A549 treated with CORT108297 at 1 μM for 4 hours (cell line): ENCODE measurements around the gene UCN2. TPM values are rescaled to one million over a fixed set of nuclear protein-coding genes. Genes with fewer than 3 reads are reported as not detected.

Source experiments
- total RNA-seq: library from RNA; stranded (reverse); fragments of 200-300 nt; extraction: Qiagen RNA extraction; gene quantifications from 5 replicates; pipeline ENCODE4 v1.2.3, GENCODE V29; 2022

UCN2 gene, protein sequence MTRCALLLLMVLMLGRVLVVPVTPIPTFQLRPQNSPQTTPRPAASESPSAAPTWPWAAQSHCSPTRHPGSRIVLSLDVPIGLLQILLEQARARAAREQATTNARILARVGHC
- 6.9 to 11.3 TPM (median 9.7 TPM) in 5 replicates for total RNA-seq

DNA sequence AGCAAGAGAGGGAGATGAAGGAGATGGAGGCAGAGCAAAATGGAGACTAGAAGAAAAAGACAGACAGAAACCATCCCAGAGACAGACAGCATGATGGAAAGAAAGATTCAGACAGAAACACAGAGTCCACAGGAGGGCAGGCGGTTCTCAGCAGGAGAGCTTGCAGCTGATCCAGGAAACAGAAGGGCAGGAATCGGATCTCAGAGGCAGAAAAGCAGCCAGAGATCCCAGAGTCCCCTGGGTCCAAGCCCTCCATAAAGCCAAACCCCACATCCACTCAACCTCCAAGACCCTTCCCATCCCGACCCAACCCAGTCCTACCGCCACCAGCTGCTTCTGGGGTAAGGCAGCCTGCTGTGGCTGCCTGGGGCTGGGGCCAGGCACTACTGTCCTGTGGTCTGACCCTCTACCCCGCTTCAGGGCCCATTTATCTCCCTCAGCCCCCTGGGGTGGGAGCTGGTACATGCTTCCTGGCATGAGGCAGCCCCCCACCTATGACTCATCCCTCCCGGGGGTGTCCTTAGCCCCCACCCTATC lies at the start of gene UCN2:
TSS of gene UCN2 (minus strand) at position 400 of the 537 bp plus-strand sequence. CDS start 657 bp downstream, outside the sequence.

DNA sequence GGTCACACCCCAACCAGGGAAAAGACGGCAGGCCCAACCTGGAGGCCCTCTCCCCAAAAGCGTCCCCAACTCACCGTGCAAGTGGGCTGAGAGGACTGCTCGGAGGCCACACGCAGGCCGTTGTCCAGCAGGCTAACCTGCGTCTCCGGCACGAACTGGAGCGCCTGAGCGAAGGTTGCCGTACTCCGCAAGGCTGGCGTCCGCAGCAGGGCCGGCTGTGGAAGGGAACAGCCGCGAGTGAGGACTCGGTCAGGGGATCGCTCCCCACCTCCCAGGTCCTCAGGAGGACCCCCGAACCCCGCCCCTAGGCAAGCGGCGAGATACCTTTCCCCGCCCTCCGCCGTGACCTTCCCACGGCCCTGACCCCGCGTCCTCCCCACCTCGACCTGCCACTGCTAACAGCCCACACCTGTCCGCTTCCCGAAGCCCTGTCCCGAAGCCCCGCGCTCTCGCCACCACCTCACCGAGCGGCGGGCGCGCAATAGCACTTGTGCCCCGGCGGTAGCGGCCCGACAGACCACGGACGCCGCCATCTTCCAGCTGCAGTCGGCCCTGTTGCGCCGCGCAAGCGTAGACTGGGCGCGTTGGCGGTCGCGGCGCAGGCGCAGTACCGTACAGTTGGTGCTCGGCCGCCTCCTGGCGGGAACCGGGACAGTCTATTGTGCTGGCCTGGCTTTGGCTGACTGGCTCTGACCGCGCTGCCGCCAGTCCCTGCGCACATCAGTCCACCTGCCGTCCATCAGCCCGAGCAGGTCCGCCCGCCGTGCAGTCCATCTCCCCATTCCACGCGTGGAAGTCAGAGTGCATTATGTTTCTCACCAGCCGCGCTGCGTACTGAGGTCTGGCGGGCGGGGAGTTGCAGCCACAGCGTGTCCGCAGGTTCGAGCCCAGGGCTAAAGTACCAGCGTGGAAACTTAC lies 45.8 kb upstream of the UCN2 start, which contains the start of gene UQCRC1:
TSS of gene UQCRC1 (minus strand) at position 559 of the 918 bp plus-strand sequence. CDS start at position 533, 26 bp downstream.

DNA sequence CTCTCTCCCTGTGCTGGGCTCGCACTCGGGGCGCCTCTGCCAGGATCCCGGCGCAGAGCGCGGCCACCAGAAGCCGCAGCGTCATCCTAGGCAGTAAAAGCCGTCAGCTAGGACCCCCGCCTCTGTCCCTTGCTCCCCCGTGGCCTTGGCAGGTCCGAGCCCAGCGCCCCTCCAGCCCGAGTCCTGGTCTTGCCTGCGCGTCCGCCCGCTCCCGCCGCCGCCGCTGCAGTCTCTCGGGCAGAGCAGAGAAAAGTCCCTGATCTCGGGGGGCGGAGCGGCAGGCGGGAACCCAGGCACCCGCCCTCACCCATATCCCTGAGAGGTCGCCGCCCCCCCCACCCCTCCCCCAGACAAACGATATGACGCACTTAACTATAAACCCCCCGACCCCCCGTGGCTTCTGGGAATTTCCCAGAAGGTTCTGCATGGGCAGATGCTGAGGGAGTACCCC lies 31.5 kb upstream of the UCN2 start, which contains the start of gene COL7A1:
TSS of gene COL7A1 (minus strand) at position 255 of the 451 bp plus-strand sequence. CDS start at position 85, 170 bp downstream.

DNA sequence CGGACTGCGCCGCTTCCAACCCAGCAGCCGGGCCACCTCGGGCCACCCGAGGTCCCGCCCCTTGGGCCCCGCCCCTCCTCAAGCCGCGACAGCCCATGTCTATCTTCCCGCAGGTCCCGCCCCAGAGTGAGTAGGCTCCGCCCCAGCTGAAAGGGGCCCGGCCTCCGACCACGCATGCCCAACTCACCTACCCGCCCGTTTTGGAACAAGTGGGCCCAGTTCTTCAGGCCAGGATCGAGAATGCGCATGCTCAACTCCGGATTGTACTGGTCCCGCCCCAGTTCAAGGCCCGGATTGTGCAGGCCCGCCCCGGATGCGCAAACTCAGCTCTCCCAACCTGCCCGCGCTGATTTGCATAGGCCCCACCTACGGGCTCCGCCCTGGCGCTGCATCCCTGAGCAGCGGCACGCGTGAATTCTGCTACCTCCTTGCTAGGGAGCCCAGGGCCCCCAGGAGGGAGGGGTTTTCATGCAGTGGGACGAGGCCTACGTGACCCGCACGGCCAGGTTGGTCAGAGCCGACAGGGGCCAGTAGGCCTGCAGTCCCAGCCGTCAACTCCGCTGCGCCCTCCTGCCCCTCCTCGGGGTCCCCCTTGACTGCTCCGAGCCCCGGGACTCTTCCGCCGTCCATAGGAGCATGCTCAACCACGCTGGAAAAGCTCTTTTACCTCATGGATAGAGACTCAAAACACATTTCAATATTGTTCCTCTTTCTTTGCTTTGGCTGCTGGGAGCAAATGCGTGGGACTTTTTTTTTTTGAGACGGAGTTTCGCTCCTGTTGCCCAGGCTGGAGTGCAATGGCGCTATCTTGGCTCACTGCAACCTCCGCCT lies 6.6 kb downstream of the UCN2 start, which contains the start of gene PFKFB4:
TSS of gene PFKFB4 (minus strand) at position 8 of the 831 bp plus-strand sequence. CDS start 26 bp downstream, outside the sequence.

Other genes starting within 250 kb of the UCN2 start
- gene SPINK8, start 230.1 kb downstream of the UCN2 start, total RNA-seq, result not detected in 5 replicates
- not detected in 5 replicates for gene FBXW12, start 191.6 kb downstream of the UCN2 start, total RNA-seq
- 13.4 to 17.7 TPM (median 15.7 TPM) in 5 replicates for gene PLXNB1, start 133.7 kb downstream of the UCN2 start, total RNA-seq
- gene CCDC51, start 123.7 kb downstream of the UCN2 start, total RNA-seq, result 25.0 to 29.1 TPM (median 27.4 TPM) in 5 replicates
- 266 to 389 TPM (median 282 TPM) in 5 replicates for gene TMA7, start 123.5 kb downstream of the UCN2 start, total RNA-seq
- gene ATRIP, start 117.0 kb downstream of the UCN2 start, total RNA-seq, result 8.3 to 9.6 TPM (median 9.4 TPM) in 5 replicates
- 101 to 139 TPM (median 129 TPM) in 5 replicates for gene SHISA5, start 59.6 kb downstream of the UCN2 start, total RNA-seq
- 12.6 to 17.6 TPM (median 12.8 TPM) in 5 replicates for gene PFKFB4, start 7.0 kb downstream of the UCN2 start, total RNA-seq
- 143 to 232 TPM (median 208 TPM) in 5 replicates for gene COL7A1, start 31.5 kb upstream of the UCN2 start, total RNA-seq
- 169 to 188 TPM (median 181 TPM) in 5 replicates for gene UQCRC1, start 45.9 kb upstream of the UCN2 start, total RNA-seq
- not detected in 5 replicates for gene TMEM89, start 58.0 kb upstream of the UCN2 start, total RNA-seq
- 14.6 to 21.2 TPM (median 18.6 TPM) in 5 replicates for gene SLC26A6, start 71.7 kb upstream of the UCN2 start, total RNA-seq
- gene CELSR3, start 99.1 kb upstream of the UCN2 start, total RNA-seq, result 3.2 to 5.9 TPM (median 4.7 TPM) in 5 replicates
- gene NCKIPSD, start 122.1 kb upstream of the UCN2 start, total RNA-seq, result 6.9 to 11.7 TPM (median 9.9 TPM) in 5 replicates
- 48.8 to 49.9 TPM (median 49.3 TPM) in 5 replicates for gene IP6K2, start 153.4 kb upstream of the UCN2 start, total RNA-seq